ENCODE data around the gene LDLRAD3.

The LDLRAD3 gene

DNA sequence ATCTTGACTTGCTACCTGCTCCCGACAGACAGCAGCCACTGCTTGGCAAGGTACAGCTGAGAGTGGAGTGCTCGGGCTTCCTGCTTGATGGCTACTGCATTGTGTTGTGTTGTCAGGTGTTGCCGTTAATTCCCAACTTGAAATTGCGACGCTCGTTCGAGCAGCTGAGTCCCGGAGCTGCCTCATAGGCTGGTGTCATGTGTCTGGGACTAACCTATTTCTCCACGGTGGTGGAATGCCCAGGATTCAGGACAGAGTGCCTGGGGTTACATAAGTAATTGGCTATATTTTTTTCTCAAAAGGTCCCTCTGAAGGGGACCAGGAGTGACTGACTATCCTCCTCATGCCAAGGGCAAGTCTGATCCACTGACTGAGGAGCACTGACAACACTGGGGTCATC is 326.8 kb downstream of the LDLRAD3 start:
- no peak for TF ChIP-seq TCF12 (IDR thresholded peaks at IDR 0.05; ENCODE audit: low read depth)
- no peak for TF ChIP-seq TAF1 (IDR thresholded peaks at IDR 0.05; ENCODE audit: low read depth)
- TF ChIP-seq NFIC (IDR thresholded peaks at IDR 0.05), result no peak
- no peak for TF ChIP-seq TEAD4 (IDR thresholded peaks at IDR 0.05)
- no peak for TF ChIP-seq ZBTB7A (IDR thresholded peaks at IDR 0.05; ENCODE audit: low read depth)
- no peak for TF ChIP-seq CEBPB (IDR thresholded peaks at IDR 0.05)
- no peak for TF ChIP-seq FOXM1 (IDR thresholded peaks at IDR 0.05; ENCODE audit: borderline replicate concordance, low read depth)
- no peak for TF ChIP-seq EP300 (IDR thresholded peaks at IDR 0.05; ENCODE audit: borderline replicate concordance)
- TF ChIP-seq, protein P1, sequence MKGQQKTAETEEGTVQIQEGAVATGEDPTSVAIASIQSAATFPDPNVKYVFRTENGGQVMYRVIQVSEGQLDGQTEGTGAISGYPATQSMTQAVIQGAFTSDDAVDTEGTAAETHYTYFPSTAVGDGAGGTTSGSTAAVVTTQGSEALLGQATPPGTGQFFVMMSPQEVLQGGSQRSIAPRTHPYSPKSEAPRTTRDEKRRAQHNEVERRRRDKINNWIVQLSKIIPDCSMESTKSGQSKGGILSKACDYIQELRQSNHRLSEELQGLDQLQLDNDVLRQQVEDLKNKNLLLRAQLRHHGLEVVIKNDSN (IDR thresholded peaks at IDR 0.05), result no peak
- TF ChIP-seq CREB1 (IDR thresholded peaks at IDR 0.05; ENCODE audit: low read depth), result no peak
- no peak for TF ChIP-seq EGR1 (IDR thresholded peaks at IDR 0.05)
- TF ChIP-seq RAD21 (IDR thresholded peaks at IDR 0.05; ENCODE audit: low read depth), result no peak
- TF ChIP-seq, protein P2, sequence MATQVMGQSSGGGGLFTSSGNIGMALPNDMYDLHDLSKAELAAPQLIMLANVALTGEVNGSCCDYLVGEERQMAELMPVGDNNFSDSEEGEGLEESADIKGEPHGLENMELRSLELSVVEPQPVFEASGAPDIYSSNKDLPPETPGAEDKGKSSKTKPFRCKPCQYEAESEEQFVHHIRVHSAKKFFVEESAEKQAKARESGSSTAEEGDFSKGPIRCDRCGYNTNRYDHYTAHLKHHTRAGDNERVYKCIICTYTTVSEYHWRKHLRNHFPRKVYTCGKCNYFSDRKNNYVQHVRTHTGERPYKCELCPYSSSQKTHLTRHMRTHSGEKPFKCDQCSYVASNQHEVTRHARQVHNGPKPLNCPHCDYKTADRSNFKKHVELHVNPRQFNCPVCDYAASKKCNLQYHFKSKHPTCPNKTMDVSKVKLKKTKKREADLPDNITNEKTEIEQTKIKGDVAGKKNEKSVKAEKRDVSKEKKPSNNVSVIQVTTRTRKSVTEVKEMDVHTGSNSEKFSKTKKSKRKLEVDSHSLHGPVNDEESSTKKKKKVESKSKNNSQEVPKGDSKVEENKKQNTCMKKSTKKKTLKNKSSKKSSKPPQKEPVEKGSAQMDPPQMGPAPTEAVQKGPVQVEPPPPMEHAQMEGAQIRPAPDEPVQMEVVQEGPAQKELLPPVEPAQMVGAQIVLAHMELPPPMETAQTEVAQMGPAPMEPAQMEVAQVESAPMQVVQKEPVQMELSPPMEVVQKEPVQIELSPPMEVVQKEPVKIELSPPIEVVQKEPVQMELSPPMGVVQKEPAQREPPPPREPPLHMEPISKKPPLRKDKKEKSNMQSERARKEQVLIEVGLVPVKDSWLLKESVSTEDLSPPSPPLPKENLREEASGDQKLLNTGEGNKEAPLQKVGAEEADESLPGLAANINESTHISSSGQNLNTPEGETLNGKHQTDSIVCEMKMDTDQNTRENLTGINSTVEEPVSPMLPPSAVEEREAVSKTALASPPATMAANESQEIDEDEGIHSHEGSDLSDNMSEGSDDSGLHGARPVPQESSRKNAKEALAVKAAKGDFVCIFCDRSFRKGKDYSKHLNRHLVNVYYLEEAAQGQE (IDR thresholded peaks at IDR 0.05; ENCODE audit: low read depth), result no peak
- TF ChIP-seq, protein P3, sequence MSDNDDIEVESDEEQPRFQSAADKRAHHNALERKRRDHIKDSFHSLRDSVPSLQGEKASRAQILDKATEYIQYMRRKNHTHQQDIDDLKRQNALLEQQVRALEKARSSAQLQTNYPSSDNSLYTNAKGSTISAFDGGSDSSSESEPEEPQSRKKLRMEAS (IDR thresholded peaks at IDR 0.05), result no peak
- no peak for TF ChIP-seq YY1 (IDR thresholded peaks at IDR 0.05; ENCODE audit: low read depth)

DNA sequence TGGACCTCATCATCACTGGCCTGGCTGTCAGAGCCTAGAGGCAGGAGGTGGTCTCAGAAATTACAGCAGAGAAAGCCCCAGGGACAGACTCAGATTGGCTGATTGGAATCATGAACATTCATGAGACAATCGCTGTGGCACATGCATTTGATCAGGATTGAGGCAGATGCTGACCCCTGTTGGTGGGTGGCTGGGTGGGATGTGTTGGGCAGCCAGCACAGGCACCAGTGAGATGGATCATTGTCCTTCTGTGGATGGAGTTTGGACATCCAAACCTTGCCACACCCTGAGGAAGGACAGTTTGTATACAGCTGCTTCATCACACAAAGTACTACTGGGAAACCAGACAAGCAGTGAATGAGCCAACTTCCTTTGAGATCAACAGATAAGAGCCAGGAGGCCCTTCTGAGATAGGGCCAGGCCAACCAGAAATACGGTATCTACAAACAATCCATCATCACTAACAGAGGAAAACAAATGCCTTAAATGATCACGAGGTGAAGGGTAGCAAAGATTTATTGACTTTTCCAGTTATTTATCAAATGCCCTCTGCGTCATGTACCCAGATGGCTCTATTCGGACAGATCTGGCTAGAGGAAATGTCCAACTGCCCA is 328.0 kb downstream of the LDLRAD3 start:
- TF ChIP-seq NFIC (IDR thresholded peaks at IDR 0.05) (no peak), CREB1 (IDR thresholded peaks at IDR 0.05; ENCODE audit: low read depth) (no peak), YY1 (IDR thresholded peaks at IDR 0.05; ENCODE audit: low read depth) (no peak), TCF12 (IDR thresholded peaks at IDR 0.05; ENCODE audit: low read depth) (no peak), FOXM1 (IDR thresholded peaks at IDR 0.05; ENCODE audit: borderline replicate concordance, low read depth) (no peak), TEAD4 (IDR thresholded peaks at IDR 0.05) (no peak), ZBTB7A (IDR thresholded peaks at IDR 0.05; ENCODE audit: low read depth) (no peak), TAF1 (IDR thresholded peaks at IDR 0.05; ENCODE audit: low read depth) (no peak)
- TF ChIP-seq, protein P3 (IDR thresholded peaks at IDR 0.05), result no peak

DNA sequence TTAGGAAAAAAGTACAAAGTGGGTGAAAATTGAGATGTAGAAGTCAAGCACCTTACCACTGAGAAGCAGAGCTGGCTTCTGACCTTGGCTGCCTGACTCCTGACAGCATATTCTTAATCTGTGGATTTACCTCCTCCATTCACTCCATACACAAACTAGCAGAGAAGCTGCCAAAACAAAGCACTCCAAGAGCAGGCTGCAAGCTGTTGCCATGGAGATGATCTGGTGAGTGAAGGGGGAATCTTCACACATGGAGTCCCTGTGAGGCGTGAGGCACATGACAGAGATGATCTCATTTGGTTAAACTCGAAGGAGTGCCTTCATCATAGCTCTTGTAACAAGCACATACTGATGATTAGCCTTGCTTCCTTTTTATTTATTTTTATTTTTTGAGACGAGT is 329.2 kb downstream of the LDLRAD3 start:
- TF ChIP-seq, protein P1 (IDR thresholded peaks at IDR 0.05), result no peak
- TF ChIP-seq, protein P2 (IDR thresholded peaks at IDR 0.05; ENCODE audit: low read depth), result no peak
- TF ChIP-seq YY1 (IDR thresholded peaks at IDR 0.05; ENCODE audit: low read depth), result no peak
- no peak for TF ChIP-seq TEAD4 (IDR thresholded peaks at IDR 0.05)
- TF ChIP-seq EGR1 (IDR thresholded peaks at IDR 0.05), result no peak
- TF ChIP-seq TCF12 (IDR thresholded peaks at IDR 0.05; ENCODE audit: low read depth), result no peak
- no peak for TF ChIP-seq CEBPB (IDR thresholded peaks at IDR 0.05)
- TF ChIP-seq, protein P3 (IDR thresholded peaks at IDR 0.05), result no peak

DNA sequence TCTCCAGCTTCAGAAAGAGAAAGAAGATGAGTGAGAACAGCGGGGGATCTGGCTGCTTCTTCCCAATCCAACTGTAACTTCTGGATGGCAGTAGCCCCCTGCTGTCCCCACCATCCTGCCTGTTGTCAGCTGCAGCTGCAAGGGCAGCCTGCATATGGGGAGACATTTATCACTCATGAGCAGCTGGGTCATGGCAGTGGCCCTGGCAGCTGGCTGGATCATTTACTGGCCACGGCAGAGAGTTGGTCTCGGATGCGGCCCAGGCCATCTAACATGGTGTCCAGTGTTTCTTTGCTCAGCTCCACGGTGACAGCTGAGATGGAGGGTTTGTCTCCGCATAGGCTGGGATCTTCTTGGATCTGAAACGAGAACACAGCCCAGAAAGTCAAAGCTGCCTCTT is 330.6 kb downstream of the LDLRAD3 start:
- TF ChIP-seq, protein P2 (IDR thresholded peaks at IDR 0.05; ENCODE audit: low read depth), result no peak
- TF ChIP-seq TAF1 (IDR thresholded peaks at IDR 0.05; ENCODE audit: low read depth) (no peak), TCF12 (IDR thresholded peaks at IDR 0.05; ENCODE audit: low read depth) (no peak), TEAD4 (IDR thresholded peaks at IDR 0.05) (no peak), YY1 (IDR thresholded peaks at IDR 0.05; ENCODE audit: low read depth) (no peak), EGR1 (IDR thresholded peaks at IDR 0.05) (no peak), CREB1 (IDR thresholded peaks at IDR 0.05; ENCODE audit: low read depth) (no peak), NFIC (IDR thresholded peaks at IDR 0.05) (no peak), CEBPB (IDR thresholded peaks at IDR 0.05) (no peak), ZBTB7A (IDR thresholded peaks at IDR 0.05; ENCODE audit: low read depth) (no peak), EP300 (IDR thresholded peaks at IDR 0.05; ENCODE audit: borderline replicate concordance) (no peak)
- TF ChIP-seq, protein P1 (IDR thresholded peaks at IDR 0.05), result no peak
